WERI-Rb-1 (cell line): ENCODE data around the gene EIF3I.

ENCODE experiments used
- DNase-seq: peaks from one replicate; pipeline ENCODE4 v3.0.0-alpha.2; 2020
- H3K27ac ChIP-seq: fragments of 250-450 bp; sonication (Bioruptor Pico); 2 replicates; pipeline ENCODE4 v1.5.1; 2020; ENCODE audit warnings: mild to moderate bottlenecking, moderate library complexity
- H3K27me3 ChIP-seq: fragments of 250-450 bp; sonication (Bioruptor Pico); 2 replicates; pipeline ENCODE4 v1.5.1; 2021; ENCODE audit warnings: mild to moderate bottlenecking, low read depth, moderate library complexity; ENCODE audit not compliant: insufficient read depth, severe bottlenecking
- H3K36me3 ChIP-seq: fragments of 250-450 bp; sonication (Bioruptor Pico); 2 replicates; pipeline ENCODE4 v1.5.1; 2020; ENCODE audit warnings: mild to moderate bottlenecking, moderate library complexity
- H3K4me3 ChIP-seq: 2 replicates; pipeline ENCODE4 v1.5.1; 2011; ENCODE audit warnings: low read depth, mild to moderate bottlenecking, control low read depth, low read length
- H3K9me3 ChIP-seq: fragments of 250-450 bp; sonication (Bioruptor Pico); 2 replicates; pipeline ENCODE4 v1.5.1; 2021; ENCODE audit warnings: mild to moderate bottlenecking, moderate library complexity; ENCODE audit not compliant: severe bottlenecking
- TF ChIP-seq, protein P1 (sequence below): IDR thresholded peaks from 2 replicates; pipeline ENCODE4 v1.5.1; 2011; ENCODE audit warnings: low read depth, mild to moderate bottlenecking, control low read depth, inconsistent platforms, low read length

Gene EIF3I

DNA sequence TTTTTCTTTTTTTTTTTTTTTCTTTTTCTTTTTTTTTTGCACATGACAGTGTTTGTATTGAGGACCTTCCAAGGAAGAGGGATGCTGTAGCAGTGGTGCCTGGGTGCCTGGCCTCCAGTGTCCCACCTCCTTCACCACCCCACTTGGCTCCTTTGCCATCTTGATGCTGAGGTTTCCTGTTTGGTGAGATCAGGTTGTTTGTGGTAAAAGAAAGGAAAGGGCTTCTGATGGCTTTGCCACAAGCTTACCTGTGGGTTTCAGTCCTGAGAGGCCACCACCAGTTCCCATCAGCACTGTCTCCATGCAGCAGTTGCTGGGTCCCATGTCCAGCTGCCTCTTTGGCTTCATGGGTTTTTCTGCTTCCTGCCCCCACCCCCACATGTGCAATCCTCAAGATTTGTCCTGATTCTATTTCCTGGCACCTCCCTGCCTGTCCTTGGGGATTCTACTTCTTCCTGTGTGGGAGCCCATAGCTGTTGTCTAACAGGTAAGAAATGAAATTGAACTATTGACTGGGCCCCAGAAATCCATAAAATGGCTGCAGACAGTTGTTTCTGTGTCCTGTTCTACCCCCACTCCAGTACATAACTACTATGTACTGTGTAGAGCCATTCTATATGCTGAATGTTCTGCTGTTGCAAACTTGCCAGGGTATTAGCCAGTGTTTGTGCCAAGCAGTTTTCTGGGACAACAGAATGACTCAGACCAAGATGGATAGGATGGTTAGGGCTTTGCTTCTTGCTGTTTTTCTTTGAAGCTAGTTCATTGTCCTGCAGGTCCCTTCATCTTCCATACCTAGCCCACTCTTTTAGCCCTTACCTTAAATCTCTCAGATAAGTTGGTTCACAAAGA, 26.0 kb upstream of the EIF3I start:
- no peaks in the 10 kb centered on the region for H3K27me3 ChIP-seq
- TF ChIP-seq, protein P1, sequence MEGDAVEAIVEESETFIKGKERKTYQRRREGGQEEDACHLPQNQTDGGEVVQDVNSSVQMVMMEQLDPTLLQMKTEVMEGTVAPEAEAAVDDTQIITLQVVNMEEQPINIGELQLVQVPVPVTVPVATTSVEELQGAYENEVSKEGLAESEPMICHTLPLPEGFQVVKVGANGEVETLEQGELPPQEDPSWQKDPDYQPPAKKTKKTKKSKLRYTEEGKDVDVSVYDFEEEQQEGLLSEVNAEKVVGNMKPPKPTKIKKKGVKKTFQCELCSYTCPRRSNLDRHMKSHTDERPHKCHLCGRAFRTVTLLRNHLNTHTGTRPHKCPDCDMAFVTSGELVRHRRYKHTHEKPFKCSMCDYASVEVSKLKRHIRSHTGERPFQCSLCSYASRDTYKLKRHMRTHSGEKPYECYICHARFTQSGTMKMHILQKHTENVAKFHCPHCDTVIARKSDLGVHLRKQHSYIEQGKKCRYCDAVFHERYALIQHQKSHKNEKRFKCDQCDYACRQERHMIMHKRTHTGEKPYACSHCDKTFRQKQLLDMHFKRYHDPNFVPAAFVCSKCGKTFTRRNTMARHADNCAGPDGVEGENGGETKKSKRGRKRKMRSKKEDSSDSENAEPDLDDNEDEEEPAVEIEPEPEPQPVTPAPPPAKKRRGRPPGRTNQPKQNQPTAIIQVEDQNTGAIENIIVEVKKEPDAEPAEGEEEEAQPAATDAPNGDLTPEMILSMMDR: no peak
- H3K4me3 ChIP-seq: no peak overlapping the region
- H3K27ac ChIP-seq: no peak overlapping the region
- H3K36me3 ChIP-seq: peaks cover 67% of the 10 kb centered on the region
- DNase-seq: no peak
- H3K9me3 ChIP-seq: no peaks in the 10 kb centered on the region

DNA sequence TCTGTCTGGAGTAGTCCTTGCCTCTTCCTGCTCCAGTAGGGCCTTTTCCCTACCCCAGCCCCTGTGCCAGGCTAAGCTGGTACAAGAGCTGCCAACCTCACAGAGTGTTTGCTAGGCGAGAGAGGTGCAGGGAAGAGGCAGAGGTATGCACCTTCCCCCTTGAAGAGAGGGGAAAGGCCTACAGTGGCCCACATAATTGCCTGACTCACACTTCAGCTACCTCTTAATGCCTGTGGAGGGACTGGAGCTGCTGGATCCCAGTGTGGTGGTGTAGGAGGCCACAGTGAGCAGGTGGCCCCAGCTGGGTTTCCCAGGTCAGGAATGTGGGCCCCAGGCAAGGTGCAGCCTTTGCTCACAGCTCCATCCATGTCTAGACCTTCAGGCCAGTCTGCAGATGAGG, 25.1 kb upstream of the EIF3I start:
- H3K36me3 ChIP-seq: peaks cover 59% of the 10 kb centered on the region
- DNase-seq: no peak
- H3K27me3 ChIP-seq: no peaks in the 10 kb centered on the region
- H3K27ac ChIP-seq: no peak overlapping the region
- TF ChIP-seq, protein P1: no peak
- H3K4me3 ChIP-seq: no peak overlapping the region
- no peaks in the 10 kb centered on the region for H3K9me3 ChIP-seq

DNA sequence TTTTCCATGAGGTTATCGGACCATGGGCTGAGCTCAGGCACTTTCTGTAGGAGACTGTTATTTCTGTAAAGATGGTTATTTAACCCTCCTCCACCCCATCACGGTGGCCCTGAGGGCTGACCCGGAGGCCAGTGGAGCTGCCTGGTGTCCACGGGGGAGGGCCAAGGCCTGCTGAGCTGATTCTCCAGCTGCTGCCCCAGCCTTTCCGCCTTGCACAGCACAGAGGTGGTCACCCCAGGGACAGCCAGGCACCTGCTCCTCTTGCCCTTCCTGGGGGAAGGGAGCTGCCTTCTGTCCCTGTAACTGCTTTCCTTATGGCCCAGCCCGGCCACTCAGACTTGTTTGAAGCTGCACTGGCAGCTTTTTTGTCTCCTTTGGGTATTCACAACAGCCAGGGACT, 24.4 kb upstream of the EIF3I start:
- H3K9me3 ChIP-seq: no peaks in the 10 kb centered on the region
- no peaks in the 10 kb centered on the region for H3K27me3 ChIP-seq
- no peak overlapping the region; the same call in 1 of the 2 replicates for H3K27ac ChIP-seq
- no peak overlapping the region for H3K4me3 ChIP-seq
- H3K36me3 ChIP-seq: peaks cover 51% of the 10 kb centered on the region
- no peak for DNase-seq
- TF ChIP-seq, protein P1: no peak

DNA sequence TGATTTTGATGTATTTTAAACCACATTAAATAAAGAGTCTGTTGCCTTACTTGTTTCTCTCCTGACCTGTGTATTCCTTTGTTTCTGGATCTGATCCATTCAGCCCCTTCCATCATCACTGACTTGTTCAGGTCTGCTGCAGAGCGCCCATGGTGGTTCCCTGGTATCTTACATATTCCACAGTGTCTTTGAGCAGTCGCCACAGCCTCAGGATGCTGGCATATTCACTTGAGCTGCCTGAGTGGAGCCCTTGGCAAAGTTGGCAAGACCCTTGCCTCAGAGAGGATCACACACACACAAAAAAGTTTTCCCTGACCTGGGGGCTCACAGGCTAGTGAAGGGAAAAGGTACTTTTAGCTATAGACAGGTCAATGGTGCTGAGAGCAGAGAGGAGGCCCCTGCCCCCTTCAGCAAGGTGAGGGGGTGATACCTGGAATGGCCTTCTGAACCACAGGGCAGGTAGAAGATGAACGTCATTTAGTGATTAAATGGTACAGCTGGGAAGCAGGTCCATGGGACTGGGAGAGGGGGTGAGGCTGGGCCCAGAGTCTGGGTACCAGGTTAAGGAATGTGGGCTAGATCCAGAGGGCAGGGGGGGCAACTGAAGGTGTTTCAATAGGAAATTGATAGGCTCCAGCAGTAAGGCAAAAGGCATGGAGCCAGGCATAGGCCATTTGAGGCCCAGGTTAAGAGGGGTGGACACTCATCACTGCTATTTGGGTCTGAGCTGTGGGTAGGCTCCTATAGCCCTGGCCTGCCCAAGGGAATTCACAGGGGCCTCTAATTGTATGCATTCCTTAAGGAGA, 23.8 kb upstream of the EIF3I start:
- Histone ChIP-seq H3K4me3 (no peak overlapping the region), H3K36me3 (peaks cover 45% of the 10 kb centered on the region), H3K27ac (no peak overlapping the region; the same call in 1 of the 2 replicates), H3K27me3 (no peaks in the 10 kb centered on the region), H3K9me3 (no peaks in the 10 kb centered on the region)
- TF ChIP-seq, protein P1: no peak
- DNase-seq: no peak

DNA sequence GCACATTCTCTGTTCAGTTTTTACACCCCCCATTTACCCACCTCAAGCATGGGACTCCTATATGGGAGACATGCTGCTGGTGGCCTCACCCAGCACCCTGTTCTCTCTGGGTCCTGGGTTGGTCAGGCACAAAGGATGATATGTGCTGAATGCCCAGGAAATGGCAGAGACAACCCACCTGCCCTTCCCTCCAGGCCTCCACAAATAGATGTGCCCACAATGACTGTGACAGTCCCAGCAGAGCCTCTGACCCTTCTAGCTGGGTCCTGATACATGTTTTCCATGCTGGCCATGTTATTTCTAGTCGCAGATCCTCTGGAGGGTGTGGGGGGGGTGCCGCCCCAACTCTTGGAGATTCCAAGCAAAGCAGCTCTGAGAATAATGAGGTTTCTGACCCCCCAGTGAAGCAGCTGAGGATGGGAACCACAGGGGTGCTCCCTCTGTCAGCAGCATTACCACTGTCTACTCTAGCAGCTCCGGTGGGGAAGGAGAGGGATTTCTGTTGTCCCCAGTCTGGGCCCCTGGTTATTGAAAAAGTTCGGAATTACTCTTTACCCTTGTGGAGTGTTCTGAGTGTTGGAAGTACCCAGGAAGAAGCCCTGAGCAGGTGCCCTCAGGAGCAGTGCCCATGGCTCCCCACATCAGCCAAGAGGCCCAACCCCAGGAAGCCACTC, 23.0 kb upstream of the EIF3I start:
- TF ChIP-seq, protein P1: no peak
- DNase-seq: no peak
- H3K4me3 ChIP-seq: no peak overlapping the region
- H3K36me3 ChIP-seq: peaks cover 38% of the 10 kb centered on the region
- H3K27ac ChIP-seq: no peak overlapping the region; the same call in 1 of the 2 replicates
- H3K27me3 ChIP-seq: no peaks in the 10 kb centered on the region
- H3K9me3 ChIP-seq: no peaks in the 10 kb centered on the region
